Erythroblast (primary cell): ENCODE measurements around the gene NLGN1.

Experiments
- GATA1 ChIP-seq: IDR thresholded peaks from 2 replicates; pipeline ENCODE4 v1.6.1; 2011; ENCODE audit warnings: low read depth, mild to moderate bottlenecking, control low read depth, low read length, moderate library complexity
- POLR2A ChIP-seq: IDR thresholded peaks from 2 replicates; pipeline ENCODE4 v1.6.1; 2011; ENCODE audit warnings: mild to moderate bottlenecking, low read length

GRCh38 chr3:173709026-173709425 lies 311.5 kb downstream of the NLGN1 start:
- TF ChIP-seq POLR2A (no peak), GATA1 (no peak)
